ENCODE measurements around the gene NDUFV1.

Gene NDUFV1

DNA sequence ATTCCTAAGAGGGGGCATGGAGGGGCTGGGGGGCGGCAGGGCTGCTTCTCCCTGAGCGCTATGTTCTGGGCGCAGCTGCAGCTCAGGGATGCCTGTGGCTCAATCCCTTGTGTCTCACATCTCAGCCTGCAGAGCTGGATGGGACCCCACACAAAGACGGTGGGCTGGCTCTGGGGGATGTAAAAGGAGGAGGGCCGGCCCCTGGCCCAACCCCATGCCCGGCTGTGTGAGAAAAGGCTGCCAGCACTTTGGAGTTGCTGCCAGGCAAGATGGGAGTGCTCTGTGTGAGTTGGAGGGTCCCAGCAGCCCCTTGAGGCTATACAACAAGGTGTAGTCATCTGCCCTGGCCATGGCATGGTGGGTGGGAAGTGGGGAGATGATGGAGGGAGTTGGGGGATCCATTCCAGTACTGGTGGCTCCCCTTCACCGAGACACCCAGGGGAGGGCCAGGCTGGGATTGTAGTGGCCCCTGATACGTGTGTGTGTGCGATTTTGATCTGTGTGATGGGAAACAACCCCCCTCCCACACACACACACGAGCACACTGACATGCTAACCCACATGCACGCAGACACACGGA lies 34.1 kb downstream of the NDUFV1 start:
- DNase-seq (ENCODE audit: low spot score) = no peak

- DNase-seq (ENCODE audit: low spot score) = no peak
Observed at GRCh38 chr11:67641338-67642172, 34.8 kb downstream of the NDUFV1 start.

GRCh38 chr11:67642173-67643120 lies 35.7 kb downstream of the NDUFV1 start:
- DNase-seq (ENCODE audit: low spot score) = no peak

DNA sequence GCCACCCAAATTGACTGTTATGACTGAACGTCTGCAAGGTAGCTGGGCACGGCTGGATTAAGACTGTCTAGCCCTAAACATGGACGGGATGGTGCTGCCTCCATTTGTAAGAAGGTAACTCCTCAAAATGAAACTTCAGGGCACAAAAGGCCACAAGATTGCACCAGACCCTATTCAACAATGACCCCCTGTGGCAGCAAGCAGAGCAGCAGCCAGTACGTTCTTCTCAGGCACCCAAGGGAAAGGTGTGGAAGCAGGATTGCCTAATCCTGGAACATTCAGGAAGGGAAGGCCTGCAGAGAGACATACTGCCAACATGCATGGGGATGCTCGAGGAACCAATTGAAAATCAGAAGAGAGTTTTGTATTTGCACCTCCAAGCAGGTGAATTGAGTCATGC lies 37.3 kb downstream of the NDUFV1 start:
- DNase-seq (ENCODE audit: low spot score) = no peak

DNA sequence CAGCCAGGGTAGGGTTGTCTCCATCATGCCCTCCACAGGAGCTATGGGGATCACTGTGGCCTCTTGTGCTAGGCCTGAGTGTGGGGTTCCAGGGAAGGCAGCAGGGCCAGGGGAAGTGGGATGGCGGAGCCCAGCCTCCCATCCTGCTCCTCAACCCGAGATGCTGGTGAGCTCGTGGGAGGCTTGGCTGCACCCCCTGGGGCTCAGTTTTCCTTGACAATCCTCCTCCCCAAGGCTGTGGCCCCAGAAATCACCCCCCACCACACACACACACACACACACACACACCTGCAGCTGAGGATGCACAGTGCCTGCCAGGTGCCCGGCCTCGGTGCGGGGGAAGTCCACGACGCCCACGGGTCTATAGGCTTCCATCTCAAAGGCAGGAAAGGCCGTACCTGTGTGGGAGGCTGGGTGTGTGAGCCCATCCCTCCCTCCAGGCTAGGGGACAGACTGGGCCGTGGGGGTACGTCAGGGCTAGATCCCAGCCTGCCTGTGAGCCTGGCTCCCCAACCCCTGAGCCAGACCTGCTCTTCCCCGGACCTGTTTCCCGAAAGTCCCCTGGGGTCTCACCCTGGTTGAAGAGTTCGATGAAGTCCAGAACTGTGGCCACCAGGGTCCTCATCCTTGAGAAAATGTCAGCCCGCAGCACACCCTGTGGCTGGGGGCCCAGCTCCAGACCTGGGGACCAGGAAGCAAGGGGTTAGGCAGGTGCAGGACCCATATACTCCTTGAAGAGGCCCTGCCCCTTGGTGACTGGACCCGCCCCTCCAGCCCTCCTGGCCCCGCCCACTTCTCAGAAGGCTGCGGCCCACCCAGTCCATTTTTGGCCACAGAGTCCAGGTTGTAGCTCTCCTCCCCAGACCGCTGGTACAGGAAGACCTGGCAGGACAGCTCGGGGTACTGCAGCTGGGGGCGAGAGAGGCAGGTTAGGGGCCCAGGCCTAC lies 38.0 kb downstream of the NDUFV1 start:
- no peak for DNase-seq (ENCODE audit: low spot score)

- no peak for DNase-seq (ENCODE audit: low spot score)
Observed at GRCh38 chr11:67645521-67646461, 39.1 kb downstream of the NDUFV1 start.

GRCh38 chr11:67646535-67647336 lies 40.0 kb downstream of the NDUFV1 start:
- DNase-seq (ENCODE audit: low spot score) = no peak

DNA sequence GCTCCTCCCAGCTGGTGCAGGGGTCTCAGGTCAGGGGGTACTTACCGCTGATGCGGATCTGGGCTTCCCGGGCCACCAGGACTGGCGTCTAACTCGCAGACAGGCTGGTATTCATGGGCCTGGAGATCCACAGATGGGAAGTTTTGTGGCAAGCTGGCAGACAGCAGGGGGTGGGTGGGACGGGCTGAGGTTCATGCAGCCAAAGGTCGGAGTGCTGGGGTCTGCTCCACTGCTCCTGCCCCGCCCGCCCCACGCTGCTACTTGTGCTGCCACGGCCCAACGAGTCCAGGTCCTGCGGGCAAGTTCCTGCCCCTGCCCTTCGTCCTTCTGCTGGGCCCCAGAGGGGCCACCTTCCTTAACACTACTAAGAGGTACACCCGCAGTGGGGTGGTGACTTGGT lies 40.7 kb downstream of the NDUFV1 start:
- no peak for DNase-seq (ENCODE audit: low spot score)

DNA sequence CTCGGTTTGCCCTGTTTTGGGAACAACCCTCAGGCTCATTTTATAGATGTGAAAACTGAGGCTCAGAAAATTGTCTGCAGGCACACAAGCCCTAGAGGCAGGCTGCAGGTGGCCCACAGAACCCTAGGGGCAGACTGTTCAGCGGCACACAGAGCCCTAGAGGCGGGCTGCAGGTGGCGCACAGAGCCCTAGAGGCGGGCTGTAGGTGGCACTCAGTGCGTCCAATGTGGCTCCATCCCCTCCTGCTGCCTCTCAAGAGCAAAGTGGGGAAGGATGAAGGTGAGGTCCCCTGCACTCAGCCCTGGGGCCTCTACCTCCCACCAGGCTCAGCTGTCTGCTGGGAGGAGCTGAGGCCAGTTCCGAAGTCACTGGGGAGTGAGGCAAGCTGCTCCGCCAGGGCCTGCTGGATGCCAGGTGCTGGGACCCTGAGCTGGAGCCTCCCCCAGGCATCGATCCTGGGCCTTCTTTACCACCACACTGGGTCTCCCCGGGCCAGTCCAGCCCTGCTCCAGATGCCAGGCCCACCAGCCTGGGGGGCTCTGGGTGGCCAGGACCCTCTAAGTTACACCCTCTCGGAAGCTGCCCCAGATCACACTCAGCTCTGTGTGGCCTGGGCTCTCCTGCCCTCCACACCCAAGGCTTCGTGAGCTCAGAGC lies 41.5 kb downstream of the NDUFV1 start:
- DNase-seq (ENCODE audit: low spot score) = no peak

- peak; percentile 51 for DNase-seq (ENCODE audit: low spot score)
Observed at GRCh38 chr11:67648796-67649613, 42.3 kb downstream of the NDUFV1 start.

DNA sequence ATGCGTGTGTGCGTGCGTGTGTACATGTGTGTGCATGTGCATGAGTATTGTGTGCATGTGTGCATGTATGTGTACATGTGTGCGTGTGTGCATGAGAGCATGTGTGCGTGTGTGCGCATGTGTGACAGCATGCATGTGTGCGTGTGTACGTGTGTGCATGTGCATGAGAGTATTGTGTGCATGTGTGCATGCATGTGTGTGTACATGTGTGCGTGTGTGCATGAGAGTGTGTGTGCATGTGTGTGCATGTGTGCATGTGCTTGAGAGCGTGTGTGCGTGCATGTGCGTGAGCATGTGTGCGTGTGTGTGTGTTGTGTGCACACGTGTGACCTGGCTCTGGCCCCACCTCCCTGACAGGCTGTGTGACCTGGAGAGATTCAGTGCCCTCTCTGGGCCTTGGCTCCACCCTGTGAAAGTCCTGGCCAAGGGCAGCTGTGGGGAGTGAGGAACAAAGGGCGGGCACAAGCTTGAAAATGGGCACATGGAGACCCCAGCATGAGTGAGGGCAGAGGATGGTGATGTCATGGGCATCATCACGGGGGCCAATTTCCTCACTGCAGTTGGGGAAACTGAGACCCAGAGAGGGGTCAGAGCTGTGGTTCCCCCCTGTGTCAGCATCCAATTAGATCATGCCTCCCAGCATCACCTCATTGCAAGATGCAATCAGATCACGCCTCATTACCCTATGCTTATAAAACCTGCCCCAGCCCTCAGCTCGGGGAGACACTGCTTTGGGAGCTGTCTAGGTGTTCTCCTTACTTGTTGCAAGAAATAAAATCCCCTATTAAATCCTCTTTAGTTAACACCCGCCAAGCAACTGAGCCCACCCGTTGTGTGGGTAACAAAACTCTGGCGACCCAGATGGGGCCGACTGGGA lies 43.1 kb downstream of the NDUFV1 start:
- DNase-seq (ENCODE audit: low spot score) = no peak

DNA sequence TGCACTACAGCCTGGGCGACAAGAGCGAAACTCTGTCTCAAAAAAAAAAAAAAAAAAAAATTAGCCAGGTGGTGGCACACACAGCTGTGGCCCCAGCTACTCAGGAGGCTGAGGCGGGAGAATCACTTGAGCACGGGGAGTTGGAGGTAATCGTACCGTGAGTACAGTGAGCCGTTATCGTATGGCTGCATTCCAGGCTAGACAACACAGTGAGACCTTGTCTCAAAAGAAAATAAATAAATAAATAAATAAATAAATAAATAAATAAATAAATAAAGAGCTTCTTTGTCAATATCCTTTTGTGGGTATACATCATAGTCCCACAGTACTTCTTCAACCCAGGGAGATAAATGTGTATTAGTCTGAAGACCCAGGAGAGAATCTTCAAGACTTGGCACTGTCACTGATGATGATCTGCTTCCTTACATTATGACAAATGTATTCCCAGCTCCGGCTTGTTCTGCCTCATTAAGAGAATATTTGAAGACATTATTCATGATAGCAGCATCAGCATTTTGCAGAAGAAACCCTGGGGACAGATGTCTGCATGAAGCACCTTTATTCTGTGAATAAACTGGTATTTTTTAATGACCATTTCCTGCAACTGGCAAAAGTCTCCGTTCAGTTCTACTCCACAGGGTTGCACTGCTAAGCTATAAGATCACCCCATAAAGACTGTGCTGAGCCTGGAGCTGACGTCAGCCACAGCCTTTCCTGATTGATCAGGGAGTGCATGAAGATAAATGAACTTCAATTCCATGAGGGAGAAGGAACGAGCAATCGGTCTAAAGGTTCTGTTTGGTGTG lies 45.4 kb downstream of the NDUFV1 start:
- DNase-seq (ENCODE audit: low spot score) = no peak

DNA sequence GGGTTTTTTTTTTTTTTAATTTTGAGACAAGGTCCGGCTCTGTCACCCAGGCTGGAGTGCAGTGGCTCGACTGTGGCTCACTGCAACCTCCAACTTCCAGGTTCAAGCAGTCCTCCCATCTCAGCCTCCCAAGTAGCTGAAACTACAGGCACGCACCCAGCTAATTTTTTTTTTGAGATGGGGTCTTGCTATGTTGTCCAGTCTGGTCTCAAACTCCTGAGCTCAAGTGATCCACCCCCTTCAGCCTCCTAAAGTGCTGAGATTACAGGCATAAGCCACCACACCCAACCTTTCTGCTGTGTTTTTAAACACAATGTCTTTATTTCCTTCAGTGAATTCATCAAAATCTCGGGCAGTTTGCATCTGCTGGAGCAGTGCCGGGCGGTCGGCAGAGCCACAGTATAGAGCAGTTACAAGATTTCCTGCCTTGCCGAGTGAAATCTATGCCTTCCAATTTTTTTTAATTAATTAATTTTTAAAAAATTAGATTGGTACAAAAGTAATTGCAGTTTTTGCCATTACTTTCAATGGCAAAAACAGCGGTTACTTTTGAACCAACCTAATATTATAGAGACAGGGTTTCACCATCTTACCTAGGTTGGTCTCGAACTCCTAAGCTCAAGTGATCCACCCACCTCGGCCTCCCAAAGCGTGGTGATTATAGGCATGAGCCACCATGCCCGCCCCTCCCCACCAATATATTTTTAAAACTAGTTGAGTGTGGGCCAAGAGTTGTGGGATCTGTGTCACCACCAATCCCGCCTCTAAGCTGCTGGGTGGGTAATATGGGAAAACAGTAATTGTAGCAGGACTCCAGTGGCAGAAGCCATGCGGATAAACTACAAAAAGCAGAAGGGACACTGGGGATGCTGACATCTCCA lies 46.5 kb downstream of the NDUFV1 start:
- no peak for DNase-seq (ENCODE audit: low spot score)

DNA sequence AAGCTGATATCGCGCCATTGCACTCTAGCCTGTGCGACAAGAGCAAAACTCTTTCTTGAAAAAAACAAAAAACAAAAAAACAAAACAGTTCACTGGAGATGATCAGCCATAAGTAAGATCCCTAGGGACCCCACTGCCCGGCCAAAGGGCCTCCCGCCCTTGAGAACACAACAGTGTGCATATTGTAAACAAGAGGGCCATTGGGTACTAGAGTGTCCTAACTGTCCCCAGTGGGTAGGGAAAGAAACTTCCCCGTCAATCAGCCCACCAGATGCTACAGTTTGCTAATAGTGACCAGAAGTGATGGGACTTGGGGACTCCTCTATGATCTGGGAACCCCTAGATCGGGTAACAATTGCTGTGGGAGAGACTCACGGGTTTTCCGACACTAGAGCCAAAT lies 47.5 kb downstream of the NDUFV1 start:
- DNase-seq (ENCODE audit: low spot score) = no peak

GRCh38 chr11:67656278-67656922 lies 49.7 kb downstream of the NDUFV1 start:
- DNase-seq (ENCODE audit: low spot score) = no peak

All from pons (tissue), 1 donor.